ENCODE data around the gene CWC27.

The CWC27 gene, protein sequence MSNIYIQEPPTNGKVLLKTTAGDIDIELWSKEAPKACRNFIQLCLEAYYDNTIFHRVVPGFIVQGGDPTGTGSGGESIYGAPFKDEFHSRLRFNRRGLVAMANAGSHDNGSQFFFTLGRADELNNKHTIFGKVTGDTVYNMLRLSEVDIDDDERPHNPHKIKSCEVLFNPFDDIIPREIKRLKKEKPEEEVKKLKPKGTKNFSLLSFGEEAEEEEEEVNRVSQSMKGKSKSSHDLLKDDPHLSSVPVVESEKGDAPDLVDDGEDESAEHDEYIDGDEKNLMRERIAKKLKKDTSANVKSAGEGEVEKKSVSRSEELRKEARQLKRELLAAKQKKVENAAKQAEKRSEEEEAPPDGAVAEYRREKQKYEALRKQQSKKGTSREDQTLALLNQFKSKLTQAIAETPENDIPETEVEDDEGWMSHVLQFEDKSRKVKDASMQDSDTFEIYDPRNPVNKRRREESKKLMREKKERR

DNA sequence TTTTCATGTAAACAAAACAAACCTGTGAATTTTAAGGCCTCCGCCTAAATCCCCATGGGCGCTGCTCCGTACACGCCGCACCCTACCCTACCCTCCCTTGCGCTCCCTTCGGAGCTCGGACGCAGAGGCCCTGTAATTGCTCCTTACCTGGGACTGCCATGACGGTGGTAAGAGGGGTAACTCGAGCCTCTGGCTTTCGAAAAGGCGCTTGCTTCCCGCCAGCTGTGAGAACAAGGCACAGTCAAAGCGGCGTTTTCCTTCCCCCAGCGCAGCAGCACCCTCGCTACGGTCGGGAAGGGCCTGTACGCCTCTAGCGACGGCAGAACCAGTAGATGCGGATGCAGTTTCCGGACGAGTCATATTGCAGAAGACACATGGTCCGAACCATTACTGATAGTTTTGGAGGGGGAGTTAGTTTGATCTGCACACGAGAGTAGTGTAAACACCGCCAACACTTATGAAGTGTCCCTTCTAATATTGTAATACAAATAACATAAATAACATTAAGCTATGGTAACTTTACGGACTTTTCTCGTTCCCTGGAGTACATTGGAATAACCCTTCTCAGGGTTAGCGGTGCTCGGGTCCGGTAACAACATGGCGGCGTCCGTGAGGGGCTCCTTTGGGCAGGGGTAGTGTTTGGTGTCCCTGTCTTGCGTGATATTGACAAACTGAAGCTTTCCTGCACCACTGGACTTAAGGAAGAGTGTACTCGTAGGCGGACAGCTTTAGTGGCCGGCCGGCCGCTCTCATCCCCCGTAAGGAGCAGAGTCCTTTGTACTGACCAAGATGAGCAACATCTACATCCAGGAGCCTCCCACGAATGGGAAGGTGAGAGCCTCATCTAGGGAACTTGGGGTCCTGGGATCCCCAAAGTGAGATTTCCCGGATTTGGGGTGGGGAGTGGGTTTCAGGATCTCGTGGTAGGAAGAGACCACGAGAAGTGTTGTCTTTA is at the start of gene CWC27, which contains the start of gene SREK1IP1:
Gene CWC27 (plus strand): TSS at position 573 of the 955 bp plus-strand sequence. CDS start 217 bp downstream, at position 790.
Gene SREK1IP1 (minus strand): TSS at position 334 of the 955 bp plus-strand sequence. CDS start 174 bp downstream, at position 160.
- DNase-seq (ENCODE audit: extremely low read depth in 1 of 2, low read depth in 1 of 2), result peak; percentile 51 to 78

DNA sequence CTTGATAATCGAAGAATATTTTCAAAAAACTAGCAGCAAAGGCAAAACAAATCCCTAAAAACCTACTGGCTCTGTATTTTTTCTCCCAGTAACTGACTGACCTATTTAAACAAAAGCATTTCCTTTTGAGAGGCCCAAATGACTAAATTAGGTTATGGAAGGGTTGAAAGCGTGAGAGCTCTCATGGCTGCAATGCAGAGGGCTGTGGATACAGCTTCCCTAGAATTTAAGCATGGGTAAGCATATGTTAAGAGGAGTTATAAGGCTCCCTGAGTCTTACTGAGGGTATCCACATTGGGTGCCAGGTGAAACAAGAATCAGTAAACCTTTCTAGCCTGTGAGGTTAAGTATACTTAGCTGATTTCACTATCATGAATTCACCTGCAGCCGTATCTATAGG is 46.1 kb upstream of the CWC27 start:
- no peak for DNase-seq (ENCODE audit: extremely low read depth in 1 of 2, low read depth in 1 of 2)

DNA sequence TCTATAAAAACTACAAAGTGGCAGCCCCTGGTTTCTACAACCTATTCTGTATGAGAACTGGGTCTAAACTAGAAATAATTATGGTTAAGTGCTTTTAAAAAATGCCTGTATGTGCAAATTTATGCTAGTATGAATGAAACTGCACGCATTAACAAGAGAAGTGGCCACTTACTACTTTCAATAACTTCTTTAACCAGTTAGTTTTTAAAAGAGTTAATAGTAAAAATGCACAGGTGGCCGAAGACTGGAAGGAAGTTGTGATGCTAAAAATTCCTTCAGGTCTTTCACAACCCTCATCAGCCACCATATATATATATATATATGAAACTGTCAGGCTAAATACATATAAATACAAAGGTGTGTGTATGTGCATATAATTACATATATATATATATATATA is 41.6 kb upstream of the CWC27 start:
- DNase-seq (ENCODE audit: extremely low read depth in 1 of 2, low read depth in 1 of 2), result no peak

DNA sequence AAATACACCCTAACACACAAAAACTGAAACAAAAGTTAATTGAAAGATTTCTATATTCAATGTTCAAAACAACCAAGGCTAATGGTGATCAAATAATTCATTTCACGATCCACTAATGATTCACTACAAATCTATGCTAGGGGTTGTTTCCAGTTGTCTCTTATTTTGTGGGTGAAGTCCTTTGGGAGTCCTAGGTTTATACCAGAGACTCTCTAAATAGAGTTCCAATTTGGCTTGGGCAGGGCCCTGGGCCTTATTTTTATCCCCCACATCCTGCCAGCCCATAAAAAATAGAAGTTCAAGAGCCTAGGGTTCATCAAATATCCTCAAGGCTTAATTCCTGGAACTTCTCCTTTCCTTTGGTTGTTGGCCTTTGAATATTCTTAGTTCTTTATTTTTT is 26.3 kb upstream of the CWC27 start:
- no peak for DNase-seq (ENCODE audit: extremely low read depth in 1 of 2, low read depth in 1 of 2)

DNA sequence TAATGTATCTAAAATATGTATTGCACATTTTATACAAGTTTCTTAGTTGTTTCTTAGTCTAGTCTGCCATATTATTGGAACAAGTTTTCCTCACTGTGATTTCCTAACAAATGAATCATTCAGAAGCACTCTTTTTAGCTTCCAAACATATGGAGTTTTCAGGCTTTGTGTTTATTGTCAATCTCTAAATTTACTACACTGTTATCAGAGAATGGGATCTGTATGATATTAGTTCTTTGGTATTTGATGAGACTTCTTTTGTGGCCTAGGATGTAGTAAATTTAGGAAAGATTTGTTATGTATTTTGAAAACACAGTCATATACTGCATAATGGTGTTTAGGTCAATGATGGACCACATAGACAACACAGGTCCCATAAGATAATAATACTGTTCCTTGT is 25.9 kb upstream of the CWC27 start:
- DNase-seq (ENCODE audit: extremely low read depth in 1 of 2, low read depth in 1 of 2), result no peak

DNA sequence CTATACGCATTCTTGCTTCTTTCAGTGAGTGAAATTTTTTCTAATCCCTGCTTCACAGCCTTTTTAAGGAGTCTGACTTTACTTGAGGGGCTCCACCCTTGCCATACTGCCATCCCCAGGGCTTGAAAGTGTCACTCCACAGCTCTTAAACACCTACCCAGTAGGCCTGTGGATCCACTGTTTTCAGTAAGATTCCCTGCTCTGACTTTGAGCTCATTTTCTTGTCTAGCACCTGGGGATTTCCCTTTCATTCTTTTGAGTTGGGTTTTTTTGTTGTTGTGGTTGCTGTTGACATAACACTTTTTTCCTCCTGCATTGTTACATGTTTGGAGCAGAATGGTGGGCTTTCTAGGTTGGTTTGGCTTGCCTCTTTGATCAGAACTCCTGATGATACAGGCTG is 23.8 kb upstream of the CWC27 start:
- no peak for DNase-seq (ENCODE audit: extremely low read depth in 1 of 2, low read depth in 1 of 2)

DNA sequence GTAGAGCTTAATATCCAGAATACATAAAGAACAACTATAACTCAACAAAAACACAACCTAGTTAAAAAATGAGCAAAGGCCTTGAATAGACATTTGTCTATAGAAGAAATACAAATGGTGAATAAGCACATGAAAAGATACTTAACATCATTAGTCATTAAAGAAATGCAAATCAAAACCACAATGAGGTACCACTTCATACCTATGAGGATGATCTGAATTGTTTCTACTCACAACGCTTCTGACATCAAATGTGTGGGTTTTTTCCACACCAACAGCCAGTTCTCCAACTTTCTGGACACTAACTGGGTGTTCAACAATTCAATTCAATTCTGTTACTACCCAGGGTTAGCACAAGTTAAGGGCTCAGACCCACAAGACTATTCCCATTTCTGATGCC is 22.3 kb upstream of the CWC27 start:
- DNase-seq (ENCODE audit: extremely low read depth in 1 of 2, low read depth in 1 of 2), result no peak

DNA sequence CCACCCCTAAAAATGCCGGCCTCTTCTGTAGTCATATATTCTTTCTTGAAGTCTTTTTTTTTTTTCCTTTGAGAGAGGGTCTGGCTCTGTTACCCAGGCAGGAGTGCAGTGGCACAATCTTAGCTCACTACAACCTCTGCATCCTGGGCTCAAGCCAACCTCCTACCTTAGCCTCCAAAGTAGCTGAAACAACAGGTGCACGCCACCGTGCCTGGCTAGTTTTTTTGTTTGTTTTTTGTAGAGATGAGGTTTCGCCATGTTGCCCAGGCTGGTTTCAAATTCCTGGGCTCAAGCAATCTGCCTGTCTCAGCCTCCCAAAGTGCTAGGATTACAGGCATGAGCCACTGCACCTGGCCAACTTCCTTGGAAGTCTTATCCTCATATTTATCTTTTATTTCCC is 19.3 kb upstream of the CWC27 start:
- no peak for DNase-seq (ENCODE audit: extremely low read depth in 1 of 2, low read depth in 1 of 2)

DNA sequence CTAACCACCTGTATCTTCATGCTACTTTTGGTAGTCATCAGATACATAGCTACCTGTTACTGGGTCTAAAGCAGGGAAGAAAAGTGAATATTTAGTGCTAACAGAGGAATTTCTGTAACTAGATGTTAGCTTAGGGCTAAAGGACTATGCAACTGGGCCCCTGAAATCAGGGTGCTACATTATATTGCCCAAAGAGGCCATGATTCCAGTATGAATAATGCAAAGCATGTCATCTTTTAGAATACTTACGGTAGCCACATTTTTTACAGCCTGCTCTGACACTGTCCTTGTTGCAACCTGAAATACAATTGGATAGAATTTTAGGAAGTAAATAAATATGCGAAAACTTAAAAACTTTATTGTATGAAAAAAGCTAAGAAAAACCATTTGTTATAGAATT is 14.7 kb upstream of the CWC27 start:
- no peak for DNase-seq (ENCODE audit: extremely low read depth in 1 of 2, low read depth in 1 of 2)

DNA sequence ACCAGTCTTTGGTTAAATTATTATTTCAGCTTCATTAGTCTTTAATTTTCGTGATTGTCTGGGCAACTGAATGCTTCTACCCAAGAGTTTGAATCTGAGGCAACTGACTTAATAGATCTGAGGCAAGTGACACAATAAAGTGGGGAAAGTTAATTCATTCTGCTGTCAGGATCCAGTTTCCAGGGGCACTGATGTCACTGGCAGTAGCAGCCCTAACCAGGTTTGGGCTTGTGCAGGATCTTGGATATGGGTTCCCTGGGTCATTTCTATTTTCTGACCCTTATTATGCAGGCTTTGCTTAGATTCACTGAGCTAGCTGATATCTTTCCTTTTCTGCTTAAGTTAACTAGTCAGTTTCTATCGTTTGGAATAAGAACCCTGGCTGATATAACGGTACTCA is 9.8 kb upstream of the CWC27 start:
- no peak for DNase-seq (ENCODE audit: extremely low read depth in 1 of 2, low read depth in 1 of 2)

DNA sequence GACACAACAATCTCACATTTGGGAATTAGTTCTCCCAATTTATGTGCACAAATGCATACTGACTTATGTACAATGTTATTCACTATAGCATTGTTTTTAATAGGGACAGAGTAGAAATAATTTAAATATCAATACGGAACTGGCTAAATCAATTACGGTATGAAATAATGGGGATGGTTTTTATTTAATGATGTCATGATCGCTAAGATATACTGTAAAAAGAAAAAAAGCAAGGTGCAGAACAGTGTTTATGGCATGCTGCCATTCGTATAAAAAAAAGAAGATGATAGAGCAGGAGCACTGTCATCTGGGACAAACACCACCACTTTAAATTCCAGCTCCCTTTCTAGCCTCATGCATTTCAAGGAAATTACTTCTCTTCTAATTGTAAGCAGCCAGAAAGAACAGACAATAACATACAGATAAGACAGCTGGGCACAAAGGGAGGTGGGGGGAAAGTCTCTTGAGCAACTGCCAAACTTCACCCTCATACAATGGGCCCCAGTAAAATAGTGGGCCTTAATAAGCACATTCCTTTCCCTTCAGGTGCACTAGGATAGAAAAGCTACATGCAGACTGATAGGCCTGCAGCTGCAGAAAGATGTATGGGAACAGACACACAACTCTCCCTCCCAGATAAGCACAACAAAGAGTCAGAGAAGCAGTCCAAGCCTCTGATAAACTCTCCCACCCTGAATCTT is 8.6 kb upstream of the CWC27 start:
- DNase-seq (ENCODE audit: extremely low read depth in 1 of 2, low read depth in 1 of 2), result no peak

DNA sequence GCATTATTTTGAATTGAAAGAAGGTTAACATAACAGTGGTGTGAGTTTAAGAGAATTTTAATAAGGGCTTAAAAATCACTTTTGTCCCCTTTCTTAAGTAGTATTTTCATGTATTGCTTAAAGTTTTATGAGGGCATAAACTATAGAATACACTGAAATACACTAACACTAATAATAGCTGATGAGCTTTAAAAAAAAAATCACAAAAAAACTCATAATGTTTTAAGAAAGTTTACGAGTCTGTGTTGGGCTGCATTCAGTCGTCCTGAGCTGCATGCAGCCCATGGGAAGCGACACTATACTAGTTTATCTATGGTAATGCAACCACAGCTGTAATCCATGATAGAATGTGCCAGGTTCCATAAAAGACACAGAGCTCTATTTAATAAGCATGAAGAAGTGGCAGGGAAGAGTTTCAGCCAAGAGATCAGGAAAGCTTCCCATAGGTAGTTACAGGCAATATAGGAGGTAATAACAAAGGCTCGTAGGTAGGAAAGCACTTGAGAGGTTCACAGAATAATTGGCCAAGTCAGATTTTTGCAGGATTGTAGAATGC is 4.7 kb upstream of the CWC27 start:
- no peak for DNase-seq (ENCODE audit: extremely low read depth in 1 of 2, low read depth in 1 of 2)

DNA sequence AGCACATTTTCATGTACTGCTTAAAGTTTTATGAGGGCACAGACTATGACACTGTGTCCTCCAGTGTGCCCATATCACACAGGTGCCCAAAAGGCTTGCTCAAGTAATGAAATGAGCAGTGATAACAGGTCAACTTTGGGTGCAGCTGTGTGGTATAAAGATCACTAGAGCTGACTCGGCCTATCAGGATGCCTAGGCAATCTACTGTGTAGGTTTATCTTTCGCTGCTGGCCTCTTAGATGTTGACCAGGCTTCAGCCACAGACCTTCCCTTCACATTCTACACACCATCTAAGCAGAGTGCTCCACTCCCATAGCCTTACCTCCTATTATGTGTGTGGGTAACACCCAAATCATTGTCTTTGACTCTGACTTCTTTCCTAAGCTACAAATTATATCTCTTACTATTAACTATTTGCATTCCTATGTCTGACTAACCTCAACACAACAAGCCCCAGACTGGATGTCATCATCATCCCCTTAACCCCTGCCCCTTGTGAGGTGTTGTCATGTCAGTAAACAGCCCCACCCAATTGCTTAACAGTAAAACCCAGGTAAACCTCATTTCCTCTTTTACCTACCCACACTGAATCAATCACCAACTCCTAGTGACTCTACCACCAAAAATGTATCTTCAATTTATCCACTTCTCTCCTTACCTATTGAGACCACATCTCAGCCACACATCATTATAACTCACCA is 2.8 kb upstream of the CWC27 start:
- DNase-seq (ENCODE audit: extremely low read depth in 1 of 2, low read depth in 1 of 2), result no peak

DNA sequence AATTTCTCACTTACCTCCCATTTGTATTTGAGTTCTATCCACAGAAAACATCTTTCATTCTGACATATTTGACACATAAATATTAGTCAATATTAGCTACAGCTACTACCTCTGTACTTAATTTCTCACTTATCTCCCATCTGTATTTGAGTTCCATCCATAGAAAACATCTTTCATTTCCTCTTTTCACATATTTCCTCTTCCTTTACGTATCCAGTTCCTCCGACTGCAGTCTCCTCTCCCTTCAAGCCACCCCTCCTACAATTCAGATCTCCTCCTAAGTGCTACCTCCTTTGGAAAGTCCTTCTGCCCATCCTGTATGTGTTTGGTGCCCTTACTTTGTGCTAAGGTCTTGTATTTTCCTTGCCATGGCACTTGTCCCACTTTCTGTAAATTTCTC is 1.8 kb upstream of the CWC27 start:
- no peak for DNase-seq (ENCODE audit: extremely low read depth in 1 of 2, low read depth in 1 of 2)

DNA sequence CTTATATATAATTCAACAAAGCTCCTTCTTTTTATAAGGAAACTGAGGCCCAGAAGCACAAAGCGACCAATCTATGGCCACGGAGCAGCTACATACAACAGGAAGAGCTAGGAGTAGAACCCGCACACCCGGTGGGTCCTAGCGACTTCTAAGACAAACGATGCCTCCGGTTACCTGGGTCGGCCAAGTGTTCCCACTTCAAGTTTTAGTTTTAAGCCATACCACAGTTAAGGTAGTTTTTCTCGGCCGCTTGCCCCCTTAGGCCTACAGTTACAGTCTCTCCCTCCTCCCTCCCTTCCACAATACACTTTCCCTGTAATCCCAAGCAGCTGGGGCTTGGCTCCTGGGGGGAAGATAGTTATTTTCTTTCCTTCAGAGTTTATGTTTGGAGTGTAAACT is 772 bp upstream of the CWC27 start:
- no peak for DNase-seq (ENCODE audit: extremely low read depth in 1 of 2, low read depth in 1 of 2)

DNA sequence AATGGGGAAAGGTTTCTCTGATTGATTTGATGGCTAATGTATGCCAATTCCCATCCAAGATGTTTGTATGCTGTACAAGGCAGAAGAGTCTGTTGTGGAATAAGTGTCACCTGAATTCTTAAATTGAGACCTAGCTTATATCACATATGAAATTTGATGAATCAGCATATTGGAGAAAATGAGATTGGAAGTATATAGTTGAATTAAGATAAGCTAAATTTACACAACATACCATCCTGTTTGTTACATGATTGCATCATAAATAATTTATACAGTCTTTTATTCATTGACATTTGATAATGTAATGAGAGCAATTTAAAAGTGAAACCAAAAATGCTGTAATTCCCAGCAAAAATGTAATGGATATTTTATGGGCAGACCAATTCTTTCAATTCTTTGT is 1.1 kb downstream of the CWC27 start:
- DNase-seq (ENCODE audit: extremely low read depth in 1 of 2, low read depth in 1 of 2), result no peak

DNA sequence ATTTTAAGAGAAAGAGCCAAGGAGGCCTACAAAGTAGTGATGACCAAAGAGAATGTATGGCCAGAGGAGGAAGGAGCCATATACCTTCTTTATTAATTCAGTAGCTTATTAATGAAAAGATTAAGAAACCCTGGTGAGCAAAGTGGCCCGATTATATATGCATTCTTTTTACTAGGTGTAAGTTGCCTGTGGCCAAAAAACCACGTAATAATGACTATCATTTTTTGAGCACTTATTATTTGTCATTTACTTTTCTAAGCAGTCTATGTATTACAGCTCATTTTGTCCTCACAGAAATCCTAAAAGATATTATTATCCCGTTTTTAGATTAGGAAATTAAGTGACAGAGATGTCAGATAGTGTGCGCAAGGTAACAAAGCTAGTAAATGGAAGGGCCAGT is 3.0 kb downstream of the CWC27 start:
- no peak for DNase-seq (ENCODE audit: extremely low read depth in 1 of 2, low read depth in 1 of 2)

DNA sequence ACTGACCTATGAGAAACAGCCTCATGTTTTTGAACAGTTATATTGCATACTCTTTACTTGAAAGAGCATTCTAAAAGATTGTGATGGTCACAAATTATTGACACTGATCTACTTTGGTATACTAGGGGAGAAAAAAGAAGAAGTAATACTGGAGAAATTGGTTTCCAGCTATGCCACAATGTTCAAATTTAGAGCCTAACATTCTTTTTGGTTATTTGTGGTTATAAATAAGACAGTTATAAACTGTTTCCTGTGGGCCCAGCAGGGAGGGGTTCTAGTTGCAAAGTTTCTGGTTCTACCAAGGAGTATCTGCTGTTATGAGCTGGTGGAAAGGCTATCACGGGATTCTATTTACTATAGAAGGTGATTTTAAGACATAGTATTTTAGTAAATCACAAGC is 4.8 kb downstream of the CWC27 start:
- no peak for DNase-seq (ENCODE audit: extremely low read depth in 1 of 2, low read depth in 1 of 2)

DNA sequence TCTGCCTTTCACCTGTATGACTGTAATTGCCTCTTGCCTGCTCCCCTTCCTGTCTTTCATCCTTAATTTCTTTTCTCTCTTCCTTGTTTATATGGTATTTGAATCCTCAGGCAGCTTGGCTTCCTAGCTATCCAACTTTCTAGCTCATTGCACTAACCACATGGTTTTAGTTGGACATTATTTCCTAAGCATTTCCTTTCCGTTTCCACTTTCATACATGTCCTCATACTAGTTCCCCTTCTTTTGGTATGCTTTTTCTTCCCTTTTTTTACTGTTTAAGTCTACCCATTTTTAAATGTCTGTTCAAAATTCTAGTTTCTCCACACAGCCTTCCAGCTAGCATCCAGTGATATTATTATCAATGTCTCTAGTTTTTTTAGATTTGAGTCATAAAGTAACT is 6.6 kb downstream of the CWC27 start:
- no peak for DNase-seq (ENCODE audit: extremely low read depth in 1 of 2, low read depth in 1 of 2)

DNA sequence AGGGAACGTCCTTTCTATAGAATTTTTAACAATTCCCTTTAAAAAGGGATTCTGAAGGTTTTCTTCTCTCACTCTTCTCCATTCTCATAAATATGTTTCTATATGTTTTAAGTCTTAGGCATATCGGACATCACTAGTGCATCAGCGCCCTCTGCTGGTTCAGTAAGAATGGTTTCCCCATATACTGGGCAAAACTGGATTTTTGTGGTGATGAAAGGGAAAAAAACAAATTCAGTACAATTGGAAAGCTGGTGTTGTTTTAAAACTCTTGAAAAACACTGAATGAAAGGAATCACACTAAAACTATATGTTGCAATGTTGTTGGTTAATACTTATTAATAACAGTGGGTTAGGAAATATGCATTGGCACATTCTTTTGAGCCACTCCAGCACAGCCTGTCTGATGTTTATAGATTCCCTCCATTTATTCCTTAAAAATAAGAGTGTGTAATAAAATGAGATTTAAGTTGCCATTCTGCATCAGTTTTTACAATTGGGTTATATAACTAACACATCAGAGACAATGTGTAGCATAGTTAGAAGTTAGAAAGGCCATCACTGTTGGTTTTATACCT is 15.8 kb downstream of the CWC27 start:
- DNase-seq (ENCODE audit: extremely low read depth in 1 of 2, low read depth in 1 of 2), result peak in 1 of 2 donors; percentile 47
